ENCODE results near the gene ARHGEF10L. TPM values are rescaled to one million over a fixed set of nuclear protein-coding genes. Genes with fewer than 3 reads are reported as not detected.

Gene ARHGEF10L
- total RNA-seq, 4 donors from 2014 or later = 65.0 to 136 (median 94.1) TPM

GRCh38 chr1:17735348-17735747 is 195.8 kb downstream of the ARHGEF10L start:
- Histone ChIP-seq H3K27me3 (peaks cover 42% of the 10 kb centered on the region), H3K4me1 (no peaks in the 10 kb centered on the region), H3K4me3 (no peak overlapping the region), H3K27ac (no peak overlapping the region), H3K36me3 (no peaks in the 10 kb centered on the region), H3K9me3 (no peaks in the 10 kb centered on the region)
- WGBS = 73% methylated on average over 1 of the region's 2 CpGs
- no peak for TF ChIP-seq POLR2AphosphoS5 (IDR thresholded peaks at IDR 0.05)
- TF ChIP-seq POLR2A (IDR thresholded peaks at IDR 0.05) = no peak
- TF ChIP-seq, protein P1, sequence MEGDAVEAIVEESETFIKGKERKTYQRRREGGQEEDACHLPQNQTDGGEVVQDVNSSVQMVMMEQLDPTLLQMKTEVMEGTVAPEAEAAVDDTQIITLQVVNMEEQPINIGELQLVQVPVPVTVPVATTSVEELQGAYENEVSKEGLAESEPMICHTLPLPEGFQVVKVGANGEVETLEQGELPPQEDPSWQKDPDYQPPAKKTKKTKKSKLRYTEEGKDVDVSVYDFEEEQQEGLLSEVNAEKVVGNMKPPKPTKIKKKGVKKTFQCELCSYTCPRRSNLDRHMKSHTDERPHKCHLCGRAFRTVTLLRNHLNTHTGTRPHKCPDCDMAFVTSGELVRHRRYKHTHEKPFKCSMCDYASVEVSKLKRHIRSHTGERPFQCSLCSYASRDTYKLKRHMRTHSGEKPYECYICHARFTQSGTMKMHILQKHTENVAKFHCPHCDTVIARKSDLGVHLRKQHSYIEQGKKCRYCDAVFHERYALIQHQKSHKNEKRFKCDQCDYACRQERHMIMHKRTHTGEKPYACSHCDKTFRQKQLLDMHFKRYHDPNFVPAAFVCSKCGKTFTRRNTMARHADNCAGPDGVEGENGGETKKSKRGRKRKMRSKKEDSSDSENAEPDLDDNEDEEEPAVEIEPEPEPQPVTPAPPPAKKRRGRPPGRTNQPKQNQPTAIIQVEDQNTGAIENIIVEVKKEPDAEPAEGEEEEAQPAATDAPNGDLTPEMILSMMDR (IDR thresholded peaks at IDR 0.05) = no peak
- no peak for DNase-seq (ENCODE audit: low spot score in 2 of 2)

- Histone ChIP-seq H3K4me3 (no peak overlapping the region), H3K27me3 (peaks cover 46% of the 10 kb centered on the region), H3K4me1 (no peaks in the 10 kb centered on the region), H3K36me3 (no peaks in the 10 kb centered on the region), H3K9me3 (no peaks in the 10 kb centered on the region), H3K27ac (no peak overlapping the region)
- DNase-seq (ENCODE audit: low spot score in 2 of 2) = no peak
- 54% methylated on average over 7 of the region's 7 CpGs for WGBS
- no peak for TF ChIP-seq POLR2AphosphoS5 (IDR thresholded peaks at IDR 0.05)
- TF ChIP-seq, protein P1 (IDR thresholded peaks at IDR 0.05) = no peak
- no peak for TF ChIP-seq POLR2A (IDR thresholded peaks at IDR 0.05)
Observed at GRCh38 chr1:17735793-17736192, 196.3 kb downstream of the ARHGEF10L start.

GRCh38 chr1:17736625-17737024 is 197.1 kb downstream of the ARHGEF10L start:
- H3K4me1 ChIP-seq = no peaks in the 10 kb centered on the region
- H3K27ac ChIP-seq = no peak overlapping the region
- H3K36me3 ChIP-seq = no peaks in the 10 kb centered on the region
- H3K27me3 ChIP-seq = peaks cover 52% of the 10 kb centered on the region
- H3K4me3 ChIP-seq = no peak overlapping the region
- DNase-seq (ENCODE audit: low spot score in 2 of 2) = no peak
- TF ChIP-seq POLR2A (IDR thresholded peaks at IDR 0.05) (no peak), EP300 (IDR thresholded peaks at IDR 0.05) (no peak), POLR2AphosphoS5 (IDR thresholded peaks at IDR 0.05) (no peak)
- TF ChIP-seq, protein P1 (IDR thresholded peaks at IDR 0.05) = no peak
- H3K9me3 ChIP-seq = no peaks in the 10 kb centered on the region
- WGBS = 55% methylated on average over 6 of the region's 6 CpGs

- Histone ChIP-seq H3K27ac (no peak overlapping the region), H3K36me3 (no peaks in the 10 kb centered on the region), H3K9me3 (no peaks in the 10 kb centered on the region), H3K4me3 (no peak overlapping the region), H3K4me1 (no peaks in the 10 kb centered on the region), H3K27me3 (peaks cover 63% of the 10 kb centered on the region)
- TF ChIP-seq, protein P1 (IDR thresholded peaks at IDR 0.05) = no peak
- DNase-seq (ENCODE audit: low spot score in 2 of 2) = no peak
Observed at GRCh38 chr1:17739050-17739449, 199.6 kb downstream of the ARHGEF10L start.

GRCh38 chr1:17741052-17741451 is 201.6 kb downstream of the ARHGEF10L start:
- no peak for TF ChIP-seq POLR2A (IDR thresholded peaks at IDR 0.05)
- no peak for TF ChIP-seq EP300 (IDR thresholded peaks at IDR 0.05)
- TF ChIP-seq, protein P1 (IDR thresholded peaks at IDR 0.05) = no peak
- no peak for TF ChIP-seq POLR2AphosphoS5 (IDR thresholded peaks at IDR 0.05)
- H3K27me3 ChIP-seq = peaks cover 58% of the 10 kb centered on the region
- no peak overlapping the region for H3K4me3 ChIP-seq
- no peaks in the 10 kb centered on the region for H3K4me1 ChIP-seq
- no peaks in the 10 kb centered on the region for H3K9me3 ChIP-seq
- no peaks in the 10 kb centered on the region for H3K36me3 ChIP-seq
- DNase-seq (ENCODE audit: low spot score in 2 of 2) = no peak
- WGBS = 76% methylated on average over 5 of the region's 5 CpGs
- H3K27ac ChIP-seq = no peak overlapping the region
